ENCODE results near the gene SNRPD1. TPM values are rescaled to one million over a fixed set of nuclear protein-coding genes. Genes with fewer than 3 reads are reported as not detected.
"Not testable (repeated sequence)": the region's sequence is repeated elsewhere in the genome, so short reads cannot be mapped to it uniquely, and the experiment has no call there.

Gene SNRPD1
- total RNA-seq, 4 donors from 2014 or later = 4.7 to 16.9 (median 14.1) TPM

- Histone ChIP-seq H3K27ac (no peak overlapping the region), H3K36me3 (no peaks in the 10 kb centered on the region), H3K9me3 (no peaks in the 10 kb centered on the region), H3K4me1 (no peaks in the 10 kb centered on the region), H3K4me3 (no peak overlapping the region), H3K27me3 (no peaks in the 10 kb centered on the region)
- TF ChIP-seq POLR2A (IDR thresholded peaks at IDR 0.05) (no peak), CTCF (IDR thresholded peaks at IDR 0.05 in 4 of 5, conservative IDR thresholded peaks at IDR 0.05 in 1 of 5) (no peak)
- DNase-seq (no peak), ATAC-seq (no peak)
- in situ Hi-C loops (cut with MboI; ENCODE audit: low sequenced_read_pairs in 4 of 4) = no loop called here
- intact Hi-C loops (cut with DNase I; ENCODE audit: low total_unique reads) = no loop called here
Observed at GRCh38 chr18:21638822-21639221, 26.7 kb downstream of the SNRPD1 start.

GRCh38 chr18:21640375-21640774 lies 28.3 kb downstream of the SNRPD1 start:
- intact Hi-C loops (cut with DNase I; ENCODE audit: low total_unique reads) = not testable (repeated sequence)

GRCh38 chr18:21650311-21650710 lies 38.2 kb downstream of the SNRPD1 start:
- Histone ChIP-seq H3K27me3 (no peaks in the 10 kb centered on the region), H3K4me3 (no peak overlapping the region), H3K36me3 (no peaks in the 10 kb centered on the region), H3K27ac (no peak overlapping the region), H3K9me3 (no peaks in the 10 kb centered on the region), H3K4me1 (no peaks in the 10 kb centered on the region)
- TF ChIP-seq POLR2A (IDR thresholded peaks at IDR 0.05) (no peak), CTCF (IDR thresholded peaks at IDR 0.05 in 4 of 5, conservative IDR thresholded peaks at IDR 0.05 in 1 of 5) (no peak)
- ATAC-seq (no peak), DNase-seq (no peak)
- in situ Hi-C loops (cut with MboI; ENCODE audit: low sequenced_read_pairs in 4 of 4) (no loop called here), intact Hi-C loops (cut with DNase I; ENCODE audit: low total_unique reads) (no loop called here)

More at GRCh38 chr18:21640375-21640774, 28.3 kb downstream of the SNRPD1 start:
- H3K4me3 ChIP-seq; H3K36me3 ChIP-seq; H3K27me3 ChIP-seq; H3K4me1 ChIP-seq; H3K27ac ChIP-seq; DNase-seq; H3K9me3 ChIP-seq; in situ Hi-C loops (cut with MboI; ENCODE audit: low sequenced_read_pairs in 4 of 4); ATAC-seq: not testable (repeated sequence)

- TF ChIP-seq CTCF (IDR thresholded peaks at IDR 0.05 in 4 of 5, conservative IDR thresholded peaks at IDR 0.05 in 1 of 5) (no peak), POLR2A (IDR thresholded peaks at IDR 0.05) (no peak)
- in situ Hi-C loops (cut with MboI; ENCODE audit: low sequenced_read_pairs in 4 of 4) (no loop called here), intact Hi-C loops (cut with DNase I; ENCODE audit: low total_unique reads) (no loop called here)
- Histone ChIP-seq H3K27me3 (no peaks in the 10 kb centered on the region), H3K9me3 (no peaks in the 10 kb centered on the region), H3K4me3 (no peak overlapping the region), H3K4me1 (no peaks in the 10 kb centered on the region), H3K27ac (no peak overlapping the region), H3K36me3 (peaks cover 0 to 9% of the 10 kb centered on the region in 2 donors)
- ATAC-seq = no peak
- no peak for DNase-seq
Observed at GRCh38 chr18:21652073-21652472, 40.0 kb downstream of the SNRPD1 start.

GRCh38 chr18:21653361-21653760 lies 41.2 kb downstream of the SNRPD1 start:
- ATAC-seq (no peak), DNase-seq (no peak)
- peaks cover 0 to 21% of the 10 kb centered on the region in 2 donors for H3K36me3 ChIP-seq
- no peak overlapping the region for H3K4me3 ChIP-seq
- intact Hi-C loops (cut with DNase I; ENCODE audit: low total_unique reads) (no loop called here), in situ Hi-C loops (cut with MboI; ENCODE audit: low sequenced_read_pairs in 4 of 4) (no loop called here)
- no peak overlapping the region for H3K27ac ChIP-seq
- H3K27me3 ChIP-seq = no peaks in the 10 kb centered on the region
- no peaks in the 10 kb centered on the region for H3K9me3 ChIP-seq
- no peaks in the 10 kb centered on the region for H3K4me1 ChIP-seq
- TF ChIP-seq CTCF (IDR thresholded peaks at IDR 0.05 in 4 of 5, conservative IDR thresholded peaks at IDR 0.05 in 1 of 5) = no peak
- TF ChIP-seq POLR2A (IDR thresholded peaks at IDR 0.05) = no peak
